HEK293T (cell line): ENCODE data around the gene SLC13A3.

Experiments used
- BHLHE40 ChIP-seq: fragments of 450-650 bp; IDR thresholded peaks from 2 replicates; pipeline ENCODE4 v1.6.1; 2016; ENCODE audit warnings: mild to moderate bottlenecking, moderate library complexity, borderline replicate concordance
- HDGF ChIP-seq: fragments of 450-650 bp; IDR thresholded peaks from 2 replicates; pipeline ENCODE4 v1.6.1; 2017; ENCODE audit warnings: antibody characterized with exemption, borderline replicate concordance
- SUZ12 ChIP-seq: fragments of 450-650 bp; IDR thresholded peaks from 2 replicates; pipeline ENCODE4 v1.6.1; 2016; ENCODE audit warnings: mild to moderate bottlenecking
- TARDBP ChIP-seq: fragments of 450-650 bp; IDR thresholded peaks from 2 replicates; pipeline ENCODE4 v1.6.1; 2016

DNA sequence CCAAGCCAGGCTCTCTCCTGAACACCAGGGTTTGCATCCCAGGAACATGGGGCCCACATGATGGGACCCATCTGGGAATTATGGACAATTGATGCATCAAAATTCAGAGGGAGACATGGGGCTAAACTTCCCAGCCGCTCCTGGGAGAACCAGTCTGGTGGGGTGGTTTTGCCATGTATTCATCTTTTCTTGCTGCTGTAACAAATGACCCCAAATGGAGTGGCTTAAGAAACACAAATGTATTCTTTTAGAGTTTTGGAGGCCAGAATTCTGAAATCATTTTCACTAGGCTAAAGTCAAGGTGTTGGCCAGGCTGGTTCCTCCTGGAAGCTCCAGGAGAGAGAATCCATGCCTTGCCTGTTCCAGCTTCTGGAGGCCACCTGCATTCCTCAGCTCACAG, 6.5 kb downstream of the SLC13A3 start:
- TF ChIP-seq TARDBP: no peak
- TF ChIP-seq SUZ12: no peak
- TF ChIP-seq HDGF: no peak
- TF ChIP-seq BHLHE40: no peak
